Endodermal cell (in vitro differentiated cells): ENCODE results near the gene KCNMA1. TPM values are rescaled to one million over a fixed set of nuclear protein-coding genes. Genes with fewer than 3 reads are reported as not detected.

Source experiments
- DNase-seq: peaks from one replicate; pipeline ENCODE4 v3.0.0-alpha.2; 2017
- H3K27ac ChIP-seq: 2 replicates; pipeline ENCODE4 v1.5.1; 2013; ENCODE audit warnings: mild to moderate bottlenecking, low read depth, low read length, moderate library complexity
- H3K27me3 ChIP-seq: 2 replicates; pipeline ENCODE4 v1.6.1; 2013; ENCODE audit warnings: mild to moderate bottlenecking, low read length, moderate library complexity; ENCODE audit not compliant: insufficient read depth, control insufficient read depth, poor library complexity, severe bottlenecking
- H3K36me3 ChIP-seq: 2 replicates; pipeline ENCODE4 v1.7.0; 2013; ENCODE audit warnings: mild to moderate bottlenecking, low read length, moderate library complexity; ENCODE audit not compliant: control insufficient read depth, insufficient read depth
- H3K4me1 ChIP-seq: one replicate; pipeline ENCODE4 v1.7.0; 2013; ENCODE audit warnings: low read length; ENCODE audit not compliant: control insufficient read depth, insufficient read depth
- H3K4me3 ChIP-seq: 2 replicates; pipeline ENCODE4 v1.5.1; 2013; ENCODE audit warnings: mild to moderate bottlenecking, low read length, moderate library complexity
- H3K9ac ChIP-seq: 2 replicates; pipeline ENCODE4 v1.6.1; 2013; ENCODE audit warnings: mild to moderate bottlenecking, low read length, moderate library complexity; ENCODE audit not compliant: poor library complexity, severe bottlenecking; ENCODE audit errors: extremely low read depth
- H3K9me3 ChIP-seq: 2 replicates; pipeline ENCODE4 v1.6.1; 2013; ENCODE audit warnings: mild to moderate bottlenecking, low read length, moderate library complexity; ENCODE audit not compliant: control insufficient read depth
- H3K27ac Mint-ChIP-seq: 2 replicates; pipeline ENCODE4 v1.8.0; 2020; ENCODE audit warnings: mixed read lengths
- H3K27me3 Mint-ChIP-seq: 2 replicates; pipeline ENCODE4 v1.8.0; 2021; ENCODE audit warnings: mild to moderate bottlenecking, mixed read lengths; ENCODE audit not compliant: insufficient read depth
- H3K36me3 Mint-ChIP-seq: 2 replicates; pipeline ENCODE4 v1.8.0; 2020; ENCODE audit warnings: low read depth, mixed read lengths
- H3K4me1 Mint-ChIP-seq: 2 replicates; pipeline ENCODE4 v1.8.0; 2020; ENCODE audit warnings: mixed read lengths
- H3K4me3 Mint-ChIP-seq: 2 replicates; pipeline ENCODE4 v1.8.0; 2020; ENCODE audit warnings: mild to moderate bottlenecking, moderate library complexity, mixed read lengths
- H3K9me3 Mint-ChIP-seq: 2 replicates; pipeline ENCODE4 v1.8.0; 2020; ENCODE audit warnings: mild to moderate bottlenecking, mixed read lengths
- CTCF ChIP-seq: fragments of 200-600 bp; sonication (generic); conservative IDR thresholded peaks from 2 replicates; pipeline ENCODE4 v1.5.0; 2021; ENCODE audit warnings: antibody characterized with exemption, mild to moderate bottlenecking
- WGBS, 2 experiments: methylation state at CpG; one replicate each; pipeline versions ENCODE4 v1.1.5 to v1.1.7; 2013; ENCODE audit warnings: missing lambda C conversion rate in 2 of 2, mixed read lengths in 1 of 2; ENCODE audit not compliant: insufficient coverage in 1 of 2, insufficient read length in 1 of 2; 5-methylcytosine and 5-hydroxymethylcytosine counted together
- total RNA-seq, 2 donors: library from RNA; stranded (reverse); fragmentation: NEBNext Ultra II Directional in 1 of 2; extraction: Animal tissue kit (Norgen Biotek cat#: 25700) in 1 of 2; gene quantifications; 2 replicates in 1 of 2; 3 replicates in 1 of 2; pipeline ENCODE4 v1.2.1, GENCODE V29; 2021

The KCNMA1 gene
- total RNA-seq, 2 donors from 2014 or later, result 0.55 to 1.3 TPM

GRCh38 chr10:77507291-77507880, 130.2 kb downstream of the KCNMA1 start:
- H3K27me3 Mint-ChIP-seq, result peaks cover 7% of the 10 kb centered on the region
- Histone ChIP-seq H3K9me3 (no peaks in the 10 kb centered on the region), H3K27ac (no peak overlapping the region), H3K4me3 (no peak overlapping the region), H3K9ac (no peak overlapping the region), H3K36me3 (no peaks in the 10 kb centered on the region), H3K4me1 (peaks cover 6% of the 10 kb centered on the region), H3K27me3 (peaks cover 11% of the 10 kb centered on the region)
- no peaks in the 10 kb centered on the region for H3K36me3 Mint-ChIP-seq
- H3K27ac Mint-ChIP-seq, result no peak overlapping the region
- H3K9me3 Mint-ChIP-seq, result no peaks in the 10 kb centered on the region
- no peak for TF ChIP-seq CTCF
- 90% methylated on average over 4 to 5 of the region's 5 CpGs for WGBS, 2 experiments
- peaks cover 21% of the 10 kb centered on the region for H3K4me1 Mint-ChIP-seq
- H3K4me3 Mint-ChIP-seq, result no peak overlapping the region
- DNase-seq, result no peak

- H3K27ac Mint-ChIP-seq, result no peak overlapping the region
- no peak overlapping the region for H3K27ac ChIP-seq
- peaks cover 11% of the 10 kb centered on the region for H3K27me3 ChIP-seq
- H3K4me1 ChIP-seq, result peaks cover 4% of the 10 kb centered on the region
- no peak for TF ChIP-seq CTCF
- H3K27me3 Mint-ChIP-seq, result peaks cover 7% of the 10 kb centered on the region
- H3K36me3 ChIP-seq, result no peaks in the 10 kb centered on the region
- peaks cover 16% of the 10 kb centered on the region for H3K4me1 Mint-ChIP-seq
- no peak overlapping the region for H3K9ac ChIP-seq
- H3K4me3 ChIP-seq, result no peak overlapping the region
- no peak overlapping the region for H3K4me3 Mint-ChIP-seq
- 92 to 95% methylated on average over 2 to 3 of the region's 3 CpGs for WGBS, 2 experiments
- no peak for DNase-seq
- no peaks in the 10 kb centered on the region for H3K9me3 ChIP-seq
- no peaks in the 10 kb centered on the region for H3K36me3 Mint-ChIP-seq
- H3K9me3 Mint-ChIP-seq, result no peaks in the 10 kb centered on the region
Observed at GRCh38 chr10:77506517-77507200, 130.9 kb downstream of the KCNMA1 start.

- Histone ChIP-seq H3K36me3 (no peaks in the 10 kb centered on the region), H3K27ac (no peak overlapping the region), H3K4me3 (no peak overlapping the region), H3K9me3 (no peaks in the 10 kb centered on the region), H3K4me1 (no peaks in the 10 kb centered on the region), H3K9ac (no peak overlapping the region), H3K27me3 (peaks cover 11% of the 10 kb centered on the region)
- 86 to 94% methylated on average over 2 of the region's 2 CpGs for WGBS, 2 experiments
- Mint-ChIP-seq H3K4me3 (no peak overlapping the region), H3K9me3 (no peaks in the 10 kb centered on the region), H3K27me3 (peaks cover 7% of the 10 kb centered on the region), H3K27ac (no peak overlapping the region), H3K4me1 (peaks cover 10% of the 10 kb centered on the region), H3K36me3 (no peaks in the 10 kb centered on the region)
- TF ChIP-seq CTCF, result no peak
- DNase-seq, result no peak
Observed at GRCh38 chr10:77505431-77506334, 131.9 kb downstream of the KCNMA1 start.
